Measurements from ENCODE around the gene ELF3. TPM values are rescaled to one million over a fixed set of nuclear protein-coding genes. Genes with fewer than 3 reads are reported as not detected.

The ELF3 gene
- total and polyA plus RNA-seq, 4 donors: 10.1 to 38.7 (median 25.6) TPM

DNA sequence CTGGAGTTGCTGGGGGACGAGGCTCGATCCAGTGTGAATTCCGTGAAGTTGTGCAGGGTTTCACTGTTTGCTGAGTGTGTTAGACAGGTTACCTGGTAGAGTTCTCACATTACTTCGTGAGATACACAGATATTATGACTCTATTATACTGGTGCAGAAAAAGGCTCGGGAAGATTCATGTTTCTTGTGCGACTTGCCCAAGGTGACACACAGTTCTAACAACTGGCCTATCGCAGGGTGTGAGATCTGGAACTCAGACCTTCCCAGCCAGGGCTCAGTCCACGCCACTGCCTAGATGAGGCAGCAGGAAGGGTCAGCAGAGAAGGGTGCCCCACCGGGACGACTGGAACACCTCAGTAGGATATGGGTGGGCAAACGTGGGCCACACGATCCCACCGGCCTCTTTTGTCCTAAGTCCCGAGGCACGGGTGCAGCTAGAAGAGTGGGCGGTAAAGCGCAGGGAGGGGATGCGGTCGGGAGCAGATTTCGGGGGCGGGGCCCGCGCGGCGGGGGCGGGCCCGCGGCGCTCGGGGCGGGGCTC lies 28.2 kb upstream of the ELF3 start:
- TF ChIP-seq NR2F2 (IDR thresholded peaks at IDR 0.05) (no peak), MAX (IDR thresholded peaks at IDR 0.05) (no peak), YY1 (IDR thresholded peaks at IDR 0.05) (no peak), FOXA1 (IDR thresholded peaks at IDR 0.05) (no peak), HNF4G (IDR thresholded peaks at IDR 0.05) (no peak), REST (IDR thresholded peaks at IDR 0.05) (no peak), HNF4A (conservative IDR thresholded peaks at IDR 0.05) (no peak), JUND (IDR thresholded peaks at IDR 0.05) (no peak), TAF1 (conservative IDR thresholded peaks at IDR 0.05) (no peak), RAD21 (IDR thresholded peaks at IDR 0.05) (no peak), SP1 (IDR thresholded peaks at IDR 0.05) (no peak), RXRA (IDR thresholded peaks at IDR 0.05) (no peak)
- TF ChIP-seq, protein P1, sequence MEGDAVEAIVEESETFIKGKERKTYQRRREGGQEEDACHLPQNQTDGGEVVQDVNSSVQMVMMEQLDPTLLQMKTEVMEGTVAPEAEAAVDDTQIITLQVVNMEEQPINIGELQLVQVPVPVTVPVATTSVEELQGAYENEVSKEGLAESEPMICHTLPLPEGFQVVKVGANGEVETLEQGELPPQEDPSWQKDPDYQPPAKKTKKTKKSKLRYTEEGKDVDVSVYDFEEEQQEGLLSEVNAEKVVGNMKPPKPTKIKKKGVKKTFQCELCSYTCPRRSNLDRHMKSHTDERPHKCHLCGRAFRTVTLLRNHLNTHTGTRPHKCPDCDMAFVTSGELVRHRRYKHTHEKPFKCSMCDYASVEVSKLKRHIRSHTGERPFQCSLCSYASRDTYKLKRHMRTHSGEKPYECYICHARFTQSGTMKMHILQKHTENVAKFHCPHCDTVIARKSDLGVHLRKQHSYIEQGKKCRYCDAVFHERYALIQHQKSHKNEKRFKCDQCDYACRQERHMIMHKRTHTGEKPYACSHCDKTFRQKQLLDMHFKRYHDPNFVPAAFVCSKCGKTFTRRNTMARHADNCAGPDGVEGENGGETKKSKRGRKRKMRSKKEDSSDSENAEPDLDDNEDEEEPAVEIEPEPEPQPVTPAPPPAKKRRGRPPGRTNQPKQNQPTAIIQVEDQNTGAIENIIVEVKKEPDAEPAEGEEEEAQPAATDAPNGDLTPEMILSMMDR (IDR thresholded peaks at IDR 0.05; ENCODE audit: low read depth, low read length, missing input control): no peak
- TF ChIP-seq, protein P2, sequence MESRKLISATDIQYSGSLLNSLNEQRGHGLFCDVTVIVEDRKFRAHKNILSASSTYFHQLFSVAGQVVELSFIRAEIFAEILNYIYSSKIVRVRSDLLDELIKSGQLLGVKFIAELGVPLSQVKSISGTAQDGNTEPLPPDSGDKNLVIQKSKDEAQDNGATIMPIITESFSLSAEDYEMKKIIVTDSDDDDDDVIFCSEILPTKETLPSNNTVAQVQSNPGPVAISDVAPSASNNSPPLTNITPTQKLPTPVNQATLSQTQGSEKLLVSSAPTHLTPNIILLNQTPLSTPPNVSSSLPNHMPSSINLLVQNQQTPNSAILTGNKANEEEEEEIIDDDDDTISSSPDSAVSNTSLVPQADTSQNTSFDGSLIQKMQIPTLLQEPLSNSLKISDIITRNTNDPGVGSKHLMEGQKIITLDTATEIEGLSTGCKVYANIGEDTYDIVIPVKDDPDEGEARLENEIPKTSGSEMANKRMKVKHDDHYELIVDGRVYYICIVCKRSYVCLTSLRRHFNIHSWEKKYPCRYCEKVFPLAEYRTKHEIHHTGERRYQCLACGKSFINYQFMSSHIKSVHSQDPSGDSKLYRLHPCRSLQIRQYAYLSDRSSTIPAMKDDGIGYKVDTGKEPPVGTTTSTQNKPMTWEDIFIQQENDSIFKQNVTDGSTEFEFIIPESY (IDR thresholded peaks at IDR 0.05): no peak
- Histone ChIP-seq H3K4me1 (ENCODE audit: control insufficient read depth in 4 of 4, insufficient read depth in 4 of 4, low read length in 3 of 4) (peaks cover 6 to 21% (median 13%) of the 10 kb centered on the region in 4 donors), H3K27ac (ENCODE audit: low read depth in 1 of 2, low read length in 2 of 2) (peak overlapping the region; percentile 73 to 89), H3K9me3 (ENCODE audit: control insufficient read depth in 4 of 4, low read length in 3 of 4) (no peaks in the 10 kb centered on the region), H3K4me3 (ENCODE audit: low read depth in 1 of 3, low read length in 3 of 3) (peak overlapping the region in 2 of 3 donors; percentile 71 to 93), H3K36me3 (ENCODE audit: control insufficient read depth in 4 of 4, insufficient read depth in 3 of 4, low read depth in 1 of 4, low read length in 3 of 4) (no peaks in the 10 kb centered on the region), H3K9ac (ENCODE audit: low read depth in 1 of 2, low read length in 2 of 2) (peak overlapping the region in 1 of 2 donors; percentile 67), H3K27me3 (ENCODE audit: control insufficient read depth in 4 of 4, insufficient read depth in 4 of 4, low read length in 3 of 4) (no peaks in the 10 kb centered on the region)
- 12% methylated on average over 31 of the region's 31 CpGs for WGBS
- peak; percentile 86 for DNase-seq (ENCODE audit: low spot score)

GRCh38 chr1:201982623-201983379 lies 27.6 kb upstream of the ELF3 start, which contains the start of gene RNPEP:
TSS of gene RNPEP (plus strand) at chr1:201982648. CDS start at chr1:201982667, 19 bp downstream.
- Histone ChIP-seq H3K4me1 (ENCODE audit: control insufficient read depth in 4 of 4, insufficient read depth in 4 of 4, low read length in 3 of 4) (peaks cover 6 to 21% (median 13%) of the 10 kb centered on the region in 4 donors), H3K27me3 (ENCODE audit: control insufficient read depth in 4 of 4, insufficient read depth in 4 of 4, low read length in 3 of 4) (no peaks in the 10 kb centered on the region), H3K9ac (ENCODE audit: low read depth in 1 of 2, low read length in 2 of 2) (peak within 1 kb of the TSS; percentile 48 to 67), H3K36me3 (ENCODE audit: control insufficient read depth in 4 of 4, insufficient read depth in 3 of 4, low read depth in 1 of 4, low read length in 3 of 4) (no peaks in the 10 kb centered on the region), H3K4me3 (ENCODE audit: low read depth in 1 of 3, low read length in 3 of 3) (peak within 1 kb of the TSS; percentile 71 to 93 (median 79)), H3K27ac (ENCODE audit: low read depth in 1 of 2, low read length in 2 of 2) (peak within 1 kb of the TSS; percentile 73 to 89), H3K9me3 (ENCODE audit: control insufficient read depth in 4 of 4, low read length in 3 of 4) (no peaks in the 10 kb centered on the region)
- DNase-seq (ENCODE audit: low spot score): peak; percentile 52
- under 1% methylated on average over 80 of the region's 80 CpGs for WGBS
- TF ChIP-seq MAX (IDR thresholded peaks at IDR 0.05) (no peak), EGR1 (IDR thresholded peaks at IDR 0.05; ENCODE audit: low read depth in 2 of 2) (peak in 1 of 2 donors; percentile 14)

Data from liver (tissue), 9 donors.